ENCODE measurements around the gene PPCDC.
"Not testable (repeated sequence)": the region's sequence is repeated elsewhere in the genome, so short reads cannot be mapped to it uniquely, and the experiment has no call there.

PPCDC gene

DNA sequence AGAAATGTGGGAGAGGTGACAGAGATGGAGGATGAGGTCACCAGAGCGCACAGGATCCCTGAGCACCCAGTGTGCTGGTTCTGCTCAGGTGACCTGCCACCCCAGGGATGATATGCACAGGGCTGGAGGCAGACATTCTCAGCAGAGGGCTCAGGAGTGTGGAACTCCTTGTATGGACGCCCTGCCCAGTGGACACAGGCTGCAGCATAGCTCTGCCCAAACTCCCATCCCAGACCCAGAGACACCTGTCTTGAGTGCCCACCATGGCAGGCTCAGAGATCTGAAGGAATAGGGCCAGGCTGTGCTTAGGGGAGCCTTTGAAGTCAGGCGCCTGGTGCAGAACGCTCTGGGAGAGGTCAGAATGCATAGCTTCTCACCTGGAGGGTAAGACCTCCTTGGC is 47.3 kb downstream of the PPCDC start:
- CTCF ChIA-PET, result interaction anchor here (0.9 to 3.3 kb wide), 8 partner anchors 10 to 131 kb away, joined by 3 to 17 read pairs (median 3); no protein-coding TSS in a partner anchor
- POLR2A ChIA-PET, result no interaction called here

DNA sequence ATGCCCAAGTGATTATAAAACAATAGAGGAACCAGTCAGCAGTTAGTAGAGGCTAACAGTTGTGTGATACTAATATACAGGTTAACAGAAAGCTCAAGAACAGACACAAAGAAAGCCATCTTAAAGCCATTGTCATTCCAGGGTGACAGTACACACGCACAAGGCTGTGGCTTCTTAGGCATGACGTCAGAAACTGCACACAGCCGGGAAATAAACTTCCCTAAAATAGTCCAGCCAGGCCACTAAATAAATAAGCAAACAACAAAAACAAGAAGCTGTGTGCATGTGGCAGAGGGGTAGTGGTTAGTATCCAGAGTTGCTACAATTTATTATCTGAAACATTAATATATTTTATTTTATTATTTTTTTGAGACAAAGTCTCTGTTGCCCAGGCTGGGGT is 49.8 kb downstream of the PPCDC start:
- no peak for DNase-seq (ENCODE audit: extremely low spot score)
- TF ChIP-seq, protein P1, sequence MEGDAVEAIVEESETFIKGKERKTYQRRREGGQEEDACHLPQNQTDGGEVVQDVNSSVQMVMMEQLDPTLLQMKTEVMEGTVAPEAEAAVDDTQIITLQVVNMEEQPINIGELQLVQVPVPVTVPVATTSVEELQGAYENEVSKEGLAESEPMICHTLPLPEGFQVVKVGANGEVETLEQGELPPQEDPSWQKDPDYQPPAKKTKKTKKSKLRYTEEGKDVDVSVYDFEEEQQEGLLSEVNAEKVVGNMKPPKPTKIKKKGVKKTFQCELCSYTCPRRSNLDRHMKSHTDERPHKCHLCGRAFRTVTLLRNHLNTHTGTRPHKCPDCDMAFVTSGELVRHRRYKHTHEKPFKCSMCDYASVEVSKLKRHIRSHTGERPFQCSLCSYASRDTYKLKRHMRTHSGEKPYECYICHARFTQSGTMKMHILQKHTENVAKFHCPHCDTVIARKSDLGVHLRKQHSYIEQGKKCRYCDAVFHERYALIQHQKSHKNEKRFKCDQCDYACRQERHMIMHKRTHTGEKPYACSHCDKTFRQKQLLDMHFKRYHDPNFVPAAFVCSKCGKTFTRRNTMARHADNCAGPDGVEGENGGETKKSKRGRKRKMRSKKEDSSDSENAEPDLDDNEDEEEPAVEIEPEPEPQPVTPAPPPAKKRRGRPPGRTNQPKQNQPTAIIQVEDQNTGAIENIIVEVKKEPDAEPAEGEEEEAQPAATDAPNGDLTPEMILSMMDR (IDR thresholded peaks at IDR 0.05; ENCODE audit: control extremely low read depth, extremely low read depth, low read depth, missing control alignments), result no peak
- POLR2A ChIA-PET, result interaction anchor here (0.5 kb wide), 1 partner anchor 29 kb away, joined by 3 read pairs; no protein-coding TSS in a partner anchor
- CTCF ChIA-PET, result interaction anchor here (1.2 to 1.9 kb wide), 5 partner anchors 9 to 128 kb away, joined by 3 to 10 read pairs (median 4); partner anchors contain the start of gene C15orf39

More for the DNA sequence above, 47.3 kb downstream of the PPCDC start:
- DNase-seq (ENCODE audit: extremely low spot score), result no peak
- TF ChIP-seq, protein P1 (IDR thresholded peaks at IDR 0.05; ENCODE audit: control extremely low read depth, extremely low read depth, low read depth, missing control alignments), result no peak

DNA sequence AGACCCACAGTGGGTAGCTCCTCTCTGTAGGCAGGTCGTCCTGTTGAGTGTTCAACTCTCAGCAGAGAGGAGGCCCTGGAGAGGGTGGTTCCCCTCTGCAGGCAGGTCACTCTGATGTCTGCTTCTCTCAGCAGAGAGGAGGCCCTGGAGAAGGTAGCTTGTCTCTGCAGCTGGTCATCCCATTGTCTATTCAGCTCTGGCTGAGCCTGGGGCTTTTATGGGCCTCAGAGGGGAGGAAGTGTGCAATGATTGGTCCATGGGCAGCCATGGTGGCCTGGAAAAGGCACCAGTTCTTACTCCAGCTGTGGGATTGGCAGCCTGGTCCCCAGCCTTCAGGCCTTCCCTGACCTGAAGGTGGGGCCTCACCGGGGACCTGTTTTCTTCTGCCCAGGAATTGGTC is 52.9 kb downstream of the PPCDC start:
- POLR2A ChIA-PET, result no interaction called here
- TF ChIP-seq, protein P1 (IDR thresholded peaks at IDR 0.05; ENCODE audit: control extremely low read depth, extremely low read depth, low read depth, missing control alignments), result no peak

DNA sequence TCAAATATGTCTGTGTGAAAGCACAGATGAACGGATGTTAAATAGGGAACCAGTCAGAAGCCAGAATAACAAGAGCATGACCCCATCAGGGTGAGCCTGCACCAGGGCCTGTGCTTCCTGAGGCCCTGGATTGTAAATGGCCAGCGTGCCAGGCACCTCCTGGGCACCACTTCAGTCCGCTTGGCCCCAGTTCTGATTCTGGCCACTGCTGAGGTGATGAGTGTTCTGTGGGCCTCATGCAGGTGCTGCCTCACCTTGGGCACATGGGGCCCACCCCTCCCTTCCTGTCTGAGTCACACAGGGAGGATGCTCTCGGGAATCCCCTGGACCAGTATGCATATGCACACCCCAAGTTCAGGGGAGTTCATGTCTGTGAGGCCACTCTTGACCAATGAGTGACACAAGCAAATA is 54.2 kb downstream of the PPCDC start:
- POLR2A ChIA-PET; DNase-seq (ENCODE audit: extremely low spot score); CTCF ChIA-PET: not testable (repeated sequence)

More for the DNA sequence above, 52.9 kb downstream of the PPCDC start:
- CTCF ChIA-PET, result interaction anchor here (0.8 to 1.5 kb wide), 3 partner anchors 21 to 125 kb away, joined by 3 to 4 read pairs (median 3); partner anchors contain the start of gene C15orf39
- no peak for DNase-seq (ENCODE audit: extremely low spot score)

DNA sequence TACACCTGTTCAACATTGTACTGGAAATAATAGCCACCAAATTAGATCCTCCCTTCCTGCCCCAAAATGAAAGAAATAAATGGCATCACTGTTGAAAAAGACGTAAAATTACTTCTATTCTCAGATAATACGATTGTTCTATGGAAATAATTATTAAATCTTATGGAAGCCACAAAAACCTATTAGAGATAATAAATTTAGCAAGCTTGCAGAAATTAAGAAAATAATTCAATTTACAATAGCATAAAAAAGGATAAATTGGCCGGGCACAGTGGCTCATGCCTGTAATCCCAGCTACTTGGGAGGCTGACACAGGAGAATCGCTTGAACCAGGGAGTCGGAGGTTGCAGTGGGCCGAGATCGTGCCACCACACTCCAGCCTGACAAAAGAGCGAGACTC is 57.8 kb downstream of the PPCDC start:
- POLR2A ChIA-PET, result no interaction called here
- TF ChIP-seq, protein P1 (IDR thresholded peaks at IDR 0.05; ENCODE audit: control extremely low read depth, extremely low read depth, low read depth, missing control alignments), result no peak
- DNase-seq (ENCODE audit: extremely low spot score), result no peak
- CTCF ChIA-PET, result interaction anchor here (1.1 to 1.4 kb wide), 4 partner anchors 10 to 123 kb away, joined by 3 to 4 read pairs (median 4); partner anchors contain the start of gene C15orf39

DNA sequence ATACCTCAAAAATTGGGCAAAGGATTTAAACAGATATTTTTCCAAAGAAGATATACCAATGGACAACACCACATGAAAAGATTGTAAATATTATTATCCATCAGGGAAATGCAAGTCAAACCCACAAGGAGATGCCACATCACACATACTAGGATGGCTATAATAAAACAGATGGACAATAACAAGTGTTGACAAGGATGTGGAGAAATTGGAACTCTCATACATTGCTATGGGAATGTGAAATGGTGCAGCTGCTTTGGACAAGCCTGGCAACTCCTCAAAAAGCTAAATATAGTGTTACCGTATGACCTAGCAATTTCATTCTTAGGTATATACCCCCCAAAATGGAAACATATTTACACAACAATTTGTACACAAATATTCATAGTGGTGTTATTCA is 59.3 kb downstream of the PPCDC start:
- CTCF ChIA-PET, result interaction anchor here (1.3 to 1.4 kb wide), 3 partner anchors 10 to 119 kb away, joined by 3 to 4 read pairs (median 4); partner anchors contain the start of gene C15orf39
- no peak for DNase-seq (ENCODE audit: extremely low spot score)
- TF ChIP-seq, protein P1 (IDR thresholded peaks at IDR 0.05; ENCODE audit: control extremely low read depth, extremely low read depth, low read depth, missing control alignments), result no peak
- POLR2A ChIA-PET, result no interaction called here

DNA sequence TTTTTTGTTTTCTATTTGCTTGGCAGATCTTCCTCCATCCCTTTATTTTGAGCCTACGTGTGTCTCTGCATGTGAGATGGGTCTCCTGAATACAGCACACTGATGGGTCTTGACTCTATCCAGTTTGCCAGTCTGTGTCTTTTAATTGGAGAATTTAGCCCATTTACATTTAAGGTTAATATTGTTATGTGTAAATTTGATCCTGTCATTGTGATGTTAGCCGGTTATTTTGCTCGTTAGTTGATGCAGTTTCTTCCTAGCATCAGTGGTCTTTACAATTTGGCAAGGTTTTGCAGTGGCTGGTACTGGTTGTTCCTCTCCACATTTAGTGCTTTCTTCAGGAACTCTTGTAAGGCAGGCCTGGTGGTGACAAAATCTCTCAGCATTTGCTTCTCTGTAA is 62.3 kb downstream of the PPCDC start:
- POLR2A ChIA-PET; DNase-seq (ENCODE audit: extremely low spot score): not testable (repeated sequence)
- CTCF ChIA-PET, result interaction anchor here (1.5 kb wide), 1 partner anchor 43 kb away, joined by 3 read pairs; no protein-coding TSS in a partner anchor

Measured in GM10248 (cell line).